Prostate gland (tissue), 2 donors: ENCODE measurements around the gene GPR176. TPM values are rescaled to one million over a fixed set of nuclear protein-coding genes. Genes with fewer than 3 reads are reported as not detected.
"Not testable (repeated sequence)": the region's sequence is repeated elsewhere in the genome, so short reads cannot be mapped to it uniquely, and the experiment has no call there.

Experiments
- DNase-seq: peaks from one replicate; pipeline ENCODE4 v3.0.0-alpha.2; 2019; ENCODE audit warnings: low spot score
- H3K27ac ChIP-seq, 2 donors: fragments of 200-600 bp; sonication (generic); 2 replicates each; pipeline ENCODE4 v1.5.1; 2017 to 2019
- H3K27me3 ChIP-seq: fragments of 200-600 bp; sonication (generic); replicated peaks from 2 replicates; pipeline ENCODE4 v1.5.1; 2019; ENCODE audit not compliant: insufficient read depth
- H3K36me3 ChIP-seq, 2 donors: fragments of 200-600 bp; sonication (generic); 1 replicate in 1 of 2; 2 replicates in 1 of 2; pipeline versions ENCODE4 v1.5.1 to v1.8.1; 2017 to 2019
- H3K4me1 ChIP-seq: fragments of 200-600 bp; sonication (generic); replicated peaks from 2 replicates; pipeline ENCODE4 v1.5.1; 2019
- H3K4me3 ChIP-seq, 2 donors: fragments of 200-600 bp; sonication (generic); 2 replicates each; pipeline ENCODE4 v1.5.1; 2017 to 2019
- H3K9me3 ChIP-seq: fragments of 200-600 bp; sonication (generic); 2 replicates; pipeline ENCODE4 v1.5.1; 2017
- POLR2A ChIP-seq: fragments of 450-650 bp; IDR thresholded peaks from one replicate; pipeline ENCODE4 v1.6.1; 2016; ENCODE audit warnings: antibody characterized with exemption, mild to moderate bottlenecking
- POLR2AphosphoS5 ChIP-seq: sonication (generic); formaldehyde crosslinking; IDR thresholded peaks from one replicate; pipeline ENCODE4 v1.6.1; 2017; ENCODE audit warnings: antibody characterized with exemption
- WGBS: methylation state at CpG from one replicate; pipeline ENCODE4 v1.1.5; 2018; 5-methylcytosine and 5-hydroxymethylcytosine counted together
- intact Hi-C: fragments of 100-400 bp; cut with DNase I; formaldehyde crosslinking; loops from one replicate; pipeline ENCODE4 v1.14.2; 2022
- total RNA-seq, 2 donors: library from RNA; depleted of rRNA; stranded (reverse); fragments of >200 nt; gene quantifications; one replicate each; pipeline ENCODE4 v1.1.0, GENCODE V29; 2016
- TF ChIP-seq, protein P1 (sequence below), 4 experiments: fragments of 200-600 bp in 2 of 4; fragments of 450-650 bp in 2 of 4; sonication (generic) in 2 of 4; IDR thresholded peaks; 1 replicate in 3 of 4; 2 replicates in 1 of 4; pipeline ENCODE4 v1.5.1; 2016 to 2019; ENCODE audit warnings: antibody characterized with exemption in 4 of 4, mild to moderate bottlenecking in 2 of 4, moderate library complexity in 2 of 4

GPR176 gene
- total RNA-seq, 2 donors from 2014 or later, result 26.2 to 28.3 TPM

DNA sequence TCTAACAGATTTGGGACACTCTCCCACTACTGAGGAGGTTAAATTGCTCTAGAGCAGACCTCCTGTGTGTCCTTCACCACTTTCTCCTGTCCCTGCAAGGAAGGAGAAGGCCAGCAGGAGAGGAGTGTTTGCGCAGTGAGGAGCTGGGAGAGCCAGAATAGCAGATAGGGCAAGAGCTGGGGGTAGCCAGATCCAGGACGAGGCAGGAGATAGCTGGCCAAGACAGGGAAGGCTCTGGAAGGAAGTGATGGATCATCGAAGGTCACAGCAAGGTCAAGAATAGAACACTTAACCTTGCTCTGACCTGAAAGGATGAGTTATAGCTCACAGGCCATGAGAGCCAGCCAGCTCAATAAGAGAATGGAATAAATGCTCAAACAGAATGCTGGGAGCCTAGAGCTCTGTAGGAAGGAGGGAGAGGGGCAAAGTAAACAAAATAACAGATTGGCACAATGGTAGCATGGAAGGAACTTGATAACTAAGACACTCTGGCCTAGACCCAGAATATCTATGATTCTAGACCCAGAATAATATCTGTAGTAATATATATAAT, 99.9 kb downstream of the GPR176 start:
- no peak for TF ChIP-seq POLR2A
- TF ChIP-seq, protein P1, sequence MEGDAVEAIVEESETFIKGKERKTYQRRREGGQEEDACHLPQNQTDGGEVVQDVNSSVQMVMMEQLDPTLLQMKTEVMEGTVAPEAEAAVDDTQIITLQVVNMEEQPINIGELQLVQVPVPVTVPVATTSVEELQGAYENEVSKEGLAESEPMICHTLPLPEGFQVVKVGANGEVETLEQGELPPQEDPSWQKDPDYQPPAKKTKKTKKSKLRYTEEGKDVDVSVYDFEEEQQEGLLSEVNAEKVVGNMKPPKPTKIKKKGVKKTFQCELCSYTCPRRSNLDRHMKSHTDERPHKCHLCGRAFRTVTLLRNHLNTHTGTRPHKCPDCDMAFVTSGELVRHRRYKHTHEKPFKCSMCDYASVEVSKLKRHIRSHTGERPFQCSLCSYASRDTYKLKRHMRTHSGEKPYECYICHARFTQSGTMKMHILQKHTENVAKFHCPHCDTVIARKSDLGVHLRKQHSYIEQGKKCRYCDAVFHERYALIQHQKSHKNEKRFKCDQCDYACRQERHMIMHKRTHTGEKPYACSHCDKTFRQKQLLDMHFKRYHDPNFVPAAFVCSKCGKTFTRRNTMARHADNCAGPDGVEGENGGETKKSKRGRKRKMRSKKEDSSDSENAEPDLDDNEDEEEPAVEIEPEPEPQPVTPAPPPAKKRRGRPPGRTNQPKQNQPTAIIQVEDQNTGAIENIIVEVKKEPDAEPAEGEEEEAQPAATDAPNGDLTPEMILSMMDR (IDR thresholded peaks at IDR 0.05), result no peak
- TF ChIP-seq POLR2AphosphoS5, result no peak
- H3K9me3 ChIP-seq, result no peaks in the 10 kb centered on the region
- DNase-seq, result no peak
- H3K27ac ChIP-seq, result no peak overlapping the region
- H3K36me3 ChIP-seq, result no peaks in the 10 kb centered on the region
- no peaks in the 10 kb centered on the region for H3K4me1 ChIP-seq
- intact Hi-C loops, result no loop called here
- WGBS, result 64% methylated on average over 3 of the region's 3 CpGs
- H3K27me3 ChIP-seq, result no peaks in the 10 kb centered on the region
- H3K4me3 ChIP-seq, result no peak overlapping the region

DNA sequence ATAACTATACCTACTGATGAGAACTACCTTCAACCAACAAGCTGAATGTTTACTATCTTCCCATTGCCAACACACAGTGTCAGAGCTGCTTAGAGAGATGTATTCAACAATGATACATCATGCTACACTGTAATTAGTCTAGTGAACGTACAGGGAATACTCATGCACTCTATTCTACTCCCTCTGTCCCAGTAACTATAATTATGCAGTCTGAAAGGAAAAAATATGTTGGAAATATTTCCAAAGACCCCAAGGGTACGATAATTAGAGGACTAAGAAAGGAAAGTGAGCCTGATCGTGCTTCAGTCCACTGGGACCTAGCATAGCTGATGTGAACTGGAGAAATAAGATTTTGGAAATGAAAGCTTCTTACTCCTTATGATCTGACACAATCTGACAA, 100.5 kb downstream of the GPR176 start:
- TF ChIP-seq, protein P1 (IDR thresholded peaks at IDR 0.05), result no peak
- TF ChIP-seq POLR2A (no peak), POLR2AphosphoS5 (no peak)
- Histone ChIP-seq H3K9me3 (no peaks in the 10 kb centered on the region), H3K36me3 (no peaks in the 10 kb centered on the region), H3K27ac (no peak overlapping the region), H3K4me1 (no peaks in the 10 kb centered on the region), H3K4me3 (no peak overlapping the region), H3K27me3 (no peaks in the 10 kb centered on the region)
- 91% methylated on average over 3 of the region's 3 CpGs for WGBS
- DNase-seq, result no peak
- intact Hi-C loops, result no loop called here

DNA sequence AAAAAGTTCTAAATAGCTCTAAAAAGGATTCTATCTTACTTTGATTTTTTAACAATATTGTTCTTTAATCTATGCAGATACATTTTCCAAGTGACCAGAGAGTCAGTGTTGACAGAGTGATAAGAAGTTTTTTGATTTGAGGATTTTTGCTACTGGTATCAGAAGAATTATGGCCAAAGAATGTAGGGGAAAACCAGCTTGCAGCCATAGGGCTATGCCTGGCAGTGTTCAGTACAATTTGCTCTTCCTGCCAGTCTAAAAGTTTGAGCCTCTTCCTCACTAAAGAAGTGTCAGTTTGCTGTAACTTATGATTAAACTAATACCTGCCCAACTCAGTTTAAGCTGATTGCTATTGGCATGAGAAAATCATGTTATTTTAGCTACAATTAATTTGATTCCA, 102.2 kb downstream of the GPR176 start:
- Histone ChIP-seq H3K27me3 (no peaks in the 10 kb centered on the region), H3K4me3 (no peak overlapping the region), H3K27ac (no peak overlapping the region), H3K4me1 (no peaks in the 10 kb centered on the region), H3K36me3 (no peaks in the 10 kb centered on the region), H3K9me3 (no peaks in the 10 kb centered on the region)
- TF ChIP-seq POLR2A, result no peak
- no peak for TF ChIP-seq POLR2AphosphoS5
- TF ChIP-seq, protein P1 (IDR thresholded peaks at IDR 0.05), result no peak
- intact Hi-C loops, result no loop called here
- DNase-seq, result no peak

DNA sequence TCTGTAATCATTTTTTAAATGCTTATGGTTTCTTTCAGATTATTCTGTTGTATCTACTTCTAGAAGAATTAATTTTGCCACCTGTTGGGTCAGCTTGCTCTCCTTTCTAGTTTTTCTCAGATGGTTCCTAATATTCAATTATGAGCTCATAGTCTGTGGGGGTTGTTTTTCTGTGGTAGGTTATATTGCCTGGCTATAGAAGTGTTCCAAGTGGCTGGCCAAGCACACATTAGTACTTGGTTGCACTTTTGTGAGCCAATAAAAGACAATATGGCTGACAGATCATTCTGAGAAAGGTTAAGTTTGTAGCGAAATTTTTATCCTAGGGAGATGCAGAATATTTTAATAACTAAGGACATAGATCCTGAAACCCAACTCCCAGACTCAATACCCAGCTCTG, 105.6 kb downstream of the GPR176 start:
- H3K36me3 ChIP-seq, result no peaks in the 10 kb centered on the region
- TF ChIP-seq, protein P1 (IDR thresholded peaks at IDR 0.05), result no peak
- TF ChIP-seq POLR2AphosphoS5 (no peak), POLR2A (no peak)
- H3K27me3 ChIP-seq, result no peaks in the 10 kb centered on the region
- WGBS, result 92% methylated on average over 1 of the region's 1 CpG
- intact Hi-C loops, result no loop called here
- no peak for DNase-seq
- H3K4me1 ChIP-seq, result no peaks in the 10 kb centered on the region
- no peak overlapping the region for H3K27ac ChIP-seq
- H3K9me3 ChIP-seq, result no peaks in the 10 kb centered on the region
- H3K4me3 ChIP-seq, result no peak overlapping the region

DNA sequence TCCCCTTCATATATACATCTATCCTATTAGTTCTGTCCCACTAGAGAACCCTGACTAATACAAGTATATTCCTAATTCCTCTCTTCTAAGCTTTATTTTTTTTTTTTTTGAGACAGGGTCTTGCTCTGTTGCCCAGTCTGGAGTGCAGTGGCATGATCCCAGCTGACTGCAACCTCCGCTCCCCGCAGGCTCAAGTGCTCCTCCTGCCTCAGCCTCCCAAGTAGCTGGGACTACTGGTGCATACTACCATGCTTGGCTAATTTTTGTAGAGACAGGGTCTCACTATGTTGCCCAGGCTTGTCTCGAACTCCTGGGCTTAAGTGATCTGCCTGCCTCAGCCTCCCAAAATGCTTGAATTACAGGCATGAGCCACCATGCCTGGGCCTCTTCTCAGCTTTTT, 107.4 kb downstream of the GPR176 start:
- H3K4me1 ChIP-seq, H3K27ac ChIP-seq, intact Hi-C loops, DNase-seq, H3K4me3 ChIP-seq, H3K36me3 ChIP-seq, H3K27me3 ChIP-seq, H3K9me3 ChIP-seq: not testable (repeated sequence)
- WGBS, result 90% methylated on average over 3 of the region's 3 CpGs
